GM18520 (cell line): Measurements from ENCODE around the gene TFE3.

Source experiments
- ATAC-seq: cut with Tn5 transposase; IDR thresholded peaks from one replicate; pipeline ENCODE4 v1.9.1; 2021; ENCODE audit not compliant: unreplicated experiment

TFE3 gene, protein sequence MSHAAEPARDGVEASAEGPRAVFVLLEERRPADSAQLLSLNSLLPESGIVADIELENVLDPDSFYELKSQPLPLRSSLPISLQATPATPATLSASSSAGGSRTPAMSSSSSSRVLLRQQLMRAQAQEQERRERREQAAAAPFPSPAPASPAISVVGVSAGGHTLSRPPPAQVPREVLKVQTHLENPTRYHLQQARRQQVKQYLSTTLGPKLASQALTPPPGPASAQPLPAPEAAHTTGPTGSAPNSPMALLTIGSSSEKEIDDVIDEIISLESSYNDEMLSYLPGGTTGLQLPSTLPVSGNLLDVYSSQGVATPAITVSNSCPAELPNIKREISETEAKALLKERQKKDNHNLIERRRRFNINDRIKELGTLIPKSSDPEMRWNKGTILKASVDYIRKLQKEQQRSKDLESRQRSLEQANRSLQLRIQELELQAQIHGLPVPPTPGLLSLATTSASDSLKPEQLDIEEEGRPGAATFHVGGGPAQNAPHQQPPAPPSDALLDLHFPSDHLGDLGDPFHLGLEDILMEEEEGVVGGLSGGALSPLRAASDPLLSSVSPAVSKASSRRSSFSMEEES

DNA sequence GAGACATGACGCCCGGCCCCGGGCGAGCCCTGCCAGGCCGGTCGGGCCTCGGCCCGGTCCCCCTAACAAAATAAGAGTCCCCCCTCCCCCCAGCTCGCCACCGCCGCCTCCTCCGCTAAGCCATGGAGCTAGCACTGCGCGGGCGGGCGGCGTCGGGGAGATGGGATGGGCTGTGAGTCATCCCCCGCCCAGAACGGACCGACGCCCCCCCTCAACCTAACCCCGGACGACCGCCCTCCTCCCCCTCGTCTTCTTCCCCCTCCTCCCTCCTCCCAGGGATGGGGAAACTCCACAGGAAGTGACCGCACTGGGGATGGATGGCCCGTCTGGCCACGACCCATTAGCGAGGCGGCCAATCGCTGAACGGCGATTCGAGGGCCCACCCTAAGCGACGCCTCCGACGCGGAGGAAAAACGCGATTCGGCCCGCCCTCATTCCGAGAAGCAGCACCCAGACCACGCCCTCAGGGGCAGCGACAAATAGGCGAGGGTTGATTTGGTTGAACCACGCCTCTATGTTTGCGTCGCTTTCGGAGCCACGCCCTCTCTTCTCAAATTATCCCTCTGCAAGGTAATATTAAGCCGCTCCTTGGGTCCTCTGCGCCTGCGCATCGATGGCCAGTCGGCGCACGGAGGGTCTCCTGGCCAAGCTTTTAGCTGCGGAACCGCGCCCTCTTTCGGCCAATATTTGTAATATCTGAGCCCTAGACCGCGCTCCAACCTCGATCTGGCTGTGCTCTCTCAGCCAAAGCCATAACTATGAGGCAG lies at the start of gene TFE3:
TFE3 (minus strand) TSS at position 138 of the 767 bp plus-strand sequence; CDS start at position 7, 131 bp downstream.
- peak; percentile 91 for ATAC-seq

DNA sequence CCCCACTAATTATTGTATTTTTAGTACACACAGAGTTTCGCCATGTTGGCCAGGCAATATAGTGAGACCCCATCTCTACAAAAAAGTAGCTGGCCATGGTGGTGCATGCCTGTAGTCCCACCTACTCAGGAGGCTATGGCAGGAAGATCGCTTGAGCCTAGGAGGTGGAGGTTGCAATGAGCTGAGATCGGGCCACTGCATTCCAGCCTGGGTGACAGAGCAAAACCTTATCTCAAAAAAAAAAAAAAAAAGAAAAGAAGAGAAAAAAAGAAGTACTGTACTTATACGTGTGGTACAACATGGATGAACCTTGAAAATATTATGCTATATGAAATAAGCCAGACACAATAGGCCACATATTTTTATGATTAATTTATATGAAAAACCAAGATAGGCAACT lies 46.4 kb upstream of the TFE3 start:
- no peak for ATAC-seq

DNA sequence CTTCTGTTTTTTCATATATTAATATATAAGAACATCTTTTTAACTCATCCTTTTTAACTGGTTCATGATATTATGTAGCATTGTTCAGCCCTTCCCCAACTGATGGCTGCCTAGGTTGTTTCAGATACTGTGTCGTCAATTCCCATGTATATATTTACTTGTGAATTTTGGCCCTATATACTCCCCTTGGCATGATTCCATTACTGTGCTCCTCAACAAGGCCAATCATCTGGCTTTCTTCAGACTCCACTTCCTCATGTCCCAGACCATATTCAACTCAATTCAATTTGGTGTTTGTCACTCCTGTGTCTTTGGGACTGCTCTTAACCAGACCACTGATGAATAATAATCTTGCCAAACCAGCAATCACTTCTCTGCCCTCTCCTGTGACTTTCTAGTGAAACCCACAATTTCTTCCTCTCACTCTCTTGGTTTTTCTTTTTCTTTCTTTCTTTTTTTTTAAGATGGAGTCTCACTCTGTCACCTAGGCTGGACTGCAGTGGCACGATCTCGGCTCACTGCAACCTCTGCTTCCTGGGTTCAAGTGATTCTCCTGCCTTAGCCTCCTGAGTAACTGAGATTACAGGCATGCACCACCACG lies 39.2 kb upstream of the TFE3 start:
- ATAC-seq = no peak

DNA sequence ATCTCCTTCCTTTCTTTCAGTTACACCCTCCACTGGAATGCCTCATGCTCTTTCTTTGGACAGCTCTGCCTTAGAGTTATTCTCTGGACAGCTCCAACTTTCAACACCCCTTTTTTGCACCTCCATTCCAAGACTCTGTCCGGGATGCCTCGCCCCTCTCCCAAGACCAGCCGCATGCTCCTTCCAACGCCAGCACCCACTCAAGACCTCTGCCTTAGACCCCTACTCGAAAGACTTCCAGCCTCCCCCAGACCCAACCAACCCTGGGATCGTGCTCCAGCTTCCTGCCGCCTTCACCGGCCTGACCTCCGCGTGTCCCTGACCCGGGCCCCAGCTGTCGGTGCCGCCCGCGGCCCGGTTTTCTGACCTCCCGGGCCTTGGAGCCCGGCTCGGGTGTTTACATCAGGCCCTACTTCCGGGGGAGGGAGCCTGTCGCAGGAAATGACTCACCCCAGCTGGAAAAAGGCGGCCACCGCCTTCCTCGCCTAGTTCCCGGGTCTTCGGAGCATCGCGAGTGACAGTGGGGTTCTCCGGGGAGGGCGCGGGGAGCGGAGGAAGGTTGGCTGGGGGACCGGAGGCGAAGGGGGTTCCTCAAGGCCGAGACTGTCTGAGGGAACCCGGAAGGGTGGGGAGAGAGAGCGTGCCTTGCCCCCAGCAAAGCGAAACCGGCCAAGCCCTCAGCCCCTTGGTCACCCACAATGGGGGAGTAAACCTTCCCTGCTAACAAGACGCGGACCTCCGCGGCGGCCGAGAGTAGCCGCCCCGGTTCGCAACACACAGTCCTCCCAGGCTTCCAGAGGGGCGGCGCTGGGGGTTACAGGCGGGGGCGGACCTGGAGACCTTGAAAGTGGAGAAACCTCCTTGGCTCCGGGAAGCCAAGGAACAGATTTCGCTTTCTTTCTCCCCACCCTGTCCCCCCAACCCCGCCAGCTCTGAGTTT lies 36.6 kb upstream of the TFE3 start, which contains the start of gene WDR45:
WDR45 (minus strand) TSS at position 399 of the 940 bp plus-strand sequence. CDS start 1,792 bp downstream, outside the sequence.
- ATAC-seq = no peak

DNA sequence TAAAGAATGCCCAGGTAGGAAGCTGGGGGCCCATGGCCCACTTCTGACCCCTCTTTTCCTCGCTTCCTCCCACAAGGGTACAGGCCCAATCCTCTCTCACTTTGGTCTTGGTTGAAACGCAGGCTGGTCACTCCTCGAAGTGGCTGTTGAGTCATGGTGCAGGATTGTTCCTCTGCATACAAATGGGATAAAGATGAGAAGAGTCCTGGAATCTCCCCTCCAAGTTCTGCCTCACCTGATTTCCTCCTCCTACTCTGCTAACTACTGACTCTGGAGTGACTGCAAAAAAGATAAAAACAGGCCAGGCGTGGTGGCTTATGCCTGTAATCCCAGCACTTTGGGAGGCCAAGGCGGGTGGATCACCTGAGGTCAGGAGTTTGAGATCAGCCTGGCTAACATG lies 34.8 kb upstream of the TFE3 start:
- ATAC-seq = no peak

DNA sequence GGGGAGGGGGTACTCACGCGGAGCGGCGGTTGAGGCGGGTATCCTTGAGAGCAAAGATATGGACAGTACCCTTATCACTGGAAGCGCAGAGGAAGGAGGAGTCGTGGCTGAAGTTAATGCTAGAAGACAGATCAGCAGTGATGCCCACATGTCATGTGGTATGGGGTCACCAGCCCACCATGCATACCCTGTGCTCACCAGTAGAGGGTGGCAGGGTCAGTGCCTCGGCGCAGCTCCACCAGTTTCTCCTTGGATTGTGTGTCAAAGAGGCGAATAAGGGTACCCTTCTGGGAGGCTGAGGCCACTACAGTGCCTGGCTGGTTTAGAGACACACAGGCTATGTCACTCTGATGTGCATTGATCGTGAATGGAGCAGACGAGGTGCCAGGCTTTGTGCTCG lies 32.2 kb upstream of the TFE3 start:
- ATAC-seq = no peak

DNA sequence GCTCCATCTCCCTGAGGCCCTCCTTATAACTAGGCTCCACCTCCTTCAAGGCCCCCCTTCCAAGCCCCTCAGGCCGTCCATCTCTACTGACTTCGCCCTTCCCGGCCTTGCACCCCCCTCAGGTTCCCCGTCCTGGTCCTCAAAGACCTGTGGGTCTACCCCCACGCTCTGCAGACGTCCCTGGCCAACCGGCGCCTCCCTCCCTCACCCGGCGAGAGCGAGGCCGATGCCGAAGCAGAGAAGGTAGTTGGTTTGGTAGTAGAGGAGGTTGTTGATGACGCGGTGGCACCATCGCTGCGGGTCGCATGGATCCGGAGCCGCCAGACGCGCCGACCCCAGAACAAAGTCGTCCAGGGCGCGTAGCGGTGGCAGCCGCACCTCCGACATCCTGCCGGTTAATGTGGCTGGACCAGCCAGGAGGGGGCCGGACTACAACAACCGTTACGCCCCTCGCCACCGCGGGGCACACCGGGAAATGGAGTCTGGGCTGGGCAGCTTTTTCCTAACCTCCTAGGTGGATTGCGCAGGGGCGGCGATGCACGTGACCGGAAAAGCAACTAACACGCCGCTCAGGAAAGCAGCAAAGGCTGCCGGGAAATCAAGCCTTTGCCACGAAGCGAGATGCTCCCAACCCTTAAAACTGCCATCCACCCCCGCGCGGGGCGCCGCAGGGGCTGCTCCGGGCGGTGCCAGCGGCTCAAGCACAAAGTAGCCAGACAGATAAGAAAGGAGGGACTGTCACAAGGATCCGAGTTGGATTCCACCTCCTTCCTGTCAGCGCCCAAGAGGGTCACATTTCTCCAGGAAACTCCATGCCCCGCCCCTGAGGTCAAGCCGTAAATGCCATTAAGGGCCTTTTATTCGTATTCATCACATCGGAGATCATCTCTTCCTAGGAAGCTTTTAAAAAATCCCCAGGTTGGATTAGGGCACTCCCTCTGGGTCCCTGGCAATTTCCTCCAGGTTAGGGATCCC lies 30.7 kb upstream of the TFE3 start, which contains the start of gene PRAF2:
PRAF2 (minus strand) TSS at position 402 of the 975 bp plus-strand sequence; CDS start at position 387, 15 bp downstream.
- peak; percentile 60 for ATAC-seq

DNA sequence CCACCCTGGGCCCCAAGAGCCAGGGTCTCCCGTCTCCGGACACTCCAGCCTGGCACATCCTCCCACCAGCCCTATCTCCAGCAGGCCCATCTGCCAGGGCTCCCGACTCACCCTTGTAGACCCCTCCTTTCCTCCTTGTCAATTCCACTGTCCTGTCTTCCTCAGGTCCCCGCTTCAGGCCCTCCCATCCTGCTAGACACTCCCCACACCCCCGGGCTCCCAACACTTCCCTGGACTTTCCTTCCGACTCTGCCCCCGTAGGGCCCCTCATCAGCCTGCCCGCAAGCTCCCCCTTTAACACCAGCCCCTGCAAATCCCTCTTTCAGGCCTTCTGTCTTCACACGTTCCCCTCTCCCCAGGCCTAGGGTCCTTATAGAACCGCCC lies 29.5 kb upstream of the TFE3 start:
- ATAC-seq = no peak

DNA sequence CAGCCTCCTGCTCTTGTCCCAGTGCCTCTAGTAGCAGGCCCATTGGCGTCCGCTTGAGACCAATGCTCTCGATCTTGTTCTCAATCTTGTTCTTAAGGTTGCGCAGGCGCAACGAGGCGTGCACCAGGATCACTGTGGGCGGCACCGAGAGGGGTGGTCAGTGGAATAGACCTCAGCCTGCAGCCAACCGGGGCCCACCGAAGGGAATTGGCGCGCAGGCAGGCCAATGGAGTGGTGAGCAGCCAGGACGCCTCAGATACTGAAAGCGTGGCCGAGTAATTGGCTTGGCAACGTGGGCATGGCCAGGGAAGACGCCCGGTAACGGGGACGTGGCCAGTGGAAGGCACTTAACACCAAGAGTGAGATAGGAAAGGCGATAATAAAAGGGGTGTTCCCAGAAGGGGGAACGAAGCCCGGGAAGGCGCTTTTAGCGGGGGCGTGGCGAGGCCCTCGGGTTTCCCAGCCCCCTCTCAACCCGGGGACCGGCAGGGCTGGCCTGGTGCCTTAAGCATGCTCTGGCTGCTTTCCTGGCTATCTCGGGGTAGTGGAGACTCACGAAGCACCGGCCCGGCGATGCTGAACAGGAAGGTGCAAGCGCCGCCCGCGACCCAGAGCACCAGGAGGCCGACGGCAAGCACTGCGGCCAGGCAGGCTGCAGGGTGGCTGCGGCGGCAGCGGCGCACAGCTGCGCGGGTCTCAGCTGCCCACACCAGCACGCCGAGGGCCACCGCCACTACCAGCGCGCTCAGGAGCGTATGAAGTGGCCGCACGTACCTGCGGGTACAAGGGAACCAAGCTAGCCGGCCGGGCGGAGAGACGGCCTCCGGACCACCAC lies 28.9 kb upstream of the TFE3 start:
- no peak for ATAC-seq

DNA sequence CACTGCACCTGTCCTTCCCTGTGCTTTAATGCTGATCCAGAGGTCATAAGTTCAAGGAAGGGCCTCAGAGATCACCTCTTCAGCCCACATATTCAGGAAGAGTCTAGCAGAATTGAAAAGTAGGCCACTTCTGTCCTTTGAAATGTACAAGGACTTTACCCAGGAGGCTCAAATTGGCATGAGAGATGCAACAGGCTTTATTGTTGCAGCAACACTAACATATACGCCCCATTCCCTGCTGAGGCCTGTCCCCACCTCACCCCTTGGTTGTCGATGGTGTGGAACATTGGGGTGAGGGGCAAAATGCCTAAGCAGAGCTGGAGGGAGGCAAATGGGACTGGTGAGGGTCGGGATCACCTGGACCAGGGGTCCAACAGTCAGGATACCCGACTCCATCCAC lies 27.8 kb upstream of the TFE3 start:
- no peak for ATAC-seq

DNA sequence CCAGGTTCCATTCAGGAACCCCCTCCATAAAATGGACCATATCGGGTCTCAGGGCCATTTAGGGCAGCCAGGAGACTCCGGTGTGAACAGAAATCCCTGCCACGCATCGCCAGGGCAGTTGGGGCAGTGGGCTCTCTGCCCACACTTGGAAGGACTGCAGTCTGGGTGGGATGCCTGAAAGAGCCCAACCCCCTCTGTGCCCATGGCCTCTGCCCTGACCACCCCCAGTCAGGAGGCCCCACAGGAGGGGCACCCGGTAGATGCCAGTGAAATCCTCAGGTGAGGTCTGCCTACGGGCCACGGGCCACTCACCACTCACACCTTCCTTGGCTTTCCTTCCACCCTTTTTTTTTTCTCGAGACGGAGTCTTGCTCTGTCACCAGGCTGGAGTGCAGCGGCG lies 25.9 kb upstream of the TFE3 start:
- no peak for ATAC-seq

DNA sequence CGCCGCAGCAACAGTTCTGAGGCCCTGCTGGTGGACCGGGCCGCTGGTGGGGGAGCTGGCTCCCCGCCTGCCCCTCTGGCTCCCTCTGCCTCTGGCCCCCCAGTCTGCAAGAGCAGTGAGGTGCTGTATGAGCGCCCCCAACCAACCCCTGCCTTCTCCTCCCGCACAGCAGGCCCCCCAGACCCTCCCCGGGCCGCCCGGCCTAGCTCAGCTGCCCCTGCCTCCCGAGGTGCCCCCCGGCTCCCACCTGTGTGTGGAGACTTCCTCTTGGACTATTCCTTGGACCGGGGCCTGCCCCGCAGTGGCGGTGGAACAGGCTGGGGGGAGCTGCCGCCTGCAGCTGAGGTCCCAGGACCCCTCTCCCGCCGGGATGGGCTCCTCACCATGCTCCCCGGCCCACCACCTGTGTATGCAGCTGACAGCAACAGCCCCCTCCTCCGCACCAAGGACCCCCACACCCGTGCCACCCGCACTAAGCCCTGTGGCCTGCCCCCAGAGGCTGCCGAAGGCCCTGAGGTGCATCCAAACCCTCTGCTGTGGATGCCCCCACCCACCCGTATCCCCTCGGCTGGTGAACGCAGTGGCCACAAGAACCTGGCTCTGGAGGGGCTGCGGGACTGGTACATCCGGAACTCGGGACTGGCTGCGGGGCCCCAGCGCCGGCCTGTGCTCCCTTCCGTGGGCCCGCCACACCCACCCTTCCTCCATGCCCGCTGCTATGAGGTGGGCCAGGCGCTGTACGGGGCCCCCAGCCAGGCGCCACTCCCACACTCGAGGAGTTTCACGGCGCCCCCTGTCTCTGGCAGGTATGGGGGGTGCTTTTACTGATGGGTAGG lies 24.3 kb upstream of the TFE3 start:
- no peak for ATAC-seq

DNA sequence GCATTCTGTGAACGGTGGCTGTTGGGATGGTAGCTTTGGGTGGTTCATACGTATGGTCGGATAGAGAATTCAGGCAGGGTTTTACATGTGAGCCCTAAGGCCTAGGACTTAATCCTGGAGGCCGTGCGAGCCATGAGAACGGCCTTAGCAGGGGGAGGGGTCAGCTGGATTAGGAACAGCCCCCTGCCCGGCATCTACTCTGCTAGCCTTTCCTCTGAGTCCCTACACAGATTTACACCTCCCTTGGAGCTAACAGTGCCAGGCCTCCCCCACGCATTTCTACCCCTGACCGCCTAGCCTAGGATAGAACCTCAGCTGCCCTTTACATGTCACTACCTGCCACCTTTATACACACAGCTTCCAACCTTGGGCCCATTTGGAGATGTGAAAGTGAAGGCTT lies 23.5 kb upstream of the TFE3 start:
- ATAC-seq = no peak

DNA sequence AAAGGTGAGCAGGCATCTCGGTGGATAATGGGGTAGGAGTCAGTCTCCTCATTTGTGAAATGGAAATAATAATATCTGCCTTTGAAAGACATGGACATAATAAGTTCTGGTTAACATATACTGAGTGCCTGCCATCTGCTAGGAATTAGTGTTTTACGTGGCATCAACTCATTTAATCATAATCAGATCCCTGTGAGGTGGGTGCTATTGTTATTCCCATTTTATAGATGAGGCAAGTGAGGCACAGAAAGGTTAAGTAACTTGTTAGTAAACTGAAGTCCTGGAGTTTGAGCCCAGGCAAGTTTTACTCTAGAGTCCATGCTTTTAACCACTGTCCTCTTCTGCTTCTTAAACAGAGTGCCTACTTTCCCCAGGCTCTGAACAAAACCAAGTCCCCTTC lies 23.1 kb upstream of the TFE3 start:
- no peak for ATAC-seq

DNA sequence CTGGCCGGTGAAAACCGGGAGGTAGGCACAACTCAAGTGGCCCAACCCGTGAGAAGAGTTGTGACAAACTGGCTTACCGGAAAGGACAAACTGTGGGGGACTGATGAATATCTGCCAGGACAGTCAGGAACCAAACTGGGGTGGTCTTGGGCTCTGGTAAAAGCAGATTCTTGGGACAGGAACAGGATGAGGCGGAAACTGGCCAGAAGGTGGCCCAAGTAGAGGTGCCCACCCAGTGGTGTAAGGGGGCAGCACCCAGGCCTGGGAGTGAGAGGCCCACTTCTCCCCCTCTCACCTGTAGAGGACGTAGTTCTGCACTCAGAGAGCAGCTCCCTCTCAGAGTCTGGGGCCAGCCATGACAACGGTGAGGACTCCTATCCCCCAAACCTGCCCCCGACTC lies 21.6 kb upstream of the TFE3 start:
- ATAC-seq = no peak

DNA sequence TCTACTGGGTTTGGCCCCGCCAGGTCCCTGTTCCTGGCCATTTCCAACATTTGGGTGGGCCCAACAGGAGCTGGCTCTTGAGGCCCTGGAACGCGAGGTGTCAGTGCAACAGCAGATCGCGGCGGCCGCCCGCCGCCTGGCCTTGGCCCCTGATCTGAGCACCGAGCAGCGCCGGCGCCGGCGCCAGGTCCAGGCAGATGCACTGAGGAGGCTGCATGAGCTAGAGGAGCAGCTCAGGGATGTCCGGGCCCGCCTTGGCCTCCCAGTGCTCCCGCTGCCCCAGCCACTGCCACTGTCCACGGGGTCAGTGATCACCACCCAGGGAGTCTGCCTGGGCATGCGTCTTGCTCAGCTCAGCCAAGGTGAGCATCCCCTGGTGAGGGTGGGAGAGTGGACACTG lies 21.1 kb upstream of the TFE3 start:
- no peak for ATAC-seq

DNA sequence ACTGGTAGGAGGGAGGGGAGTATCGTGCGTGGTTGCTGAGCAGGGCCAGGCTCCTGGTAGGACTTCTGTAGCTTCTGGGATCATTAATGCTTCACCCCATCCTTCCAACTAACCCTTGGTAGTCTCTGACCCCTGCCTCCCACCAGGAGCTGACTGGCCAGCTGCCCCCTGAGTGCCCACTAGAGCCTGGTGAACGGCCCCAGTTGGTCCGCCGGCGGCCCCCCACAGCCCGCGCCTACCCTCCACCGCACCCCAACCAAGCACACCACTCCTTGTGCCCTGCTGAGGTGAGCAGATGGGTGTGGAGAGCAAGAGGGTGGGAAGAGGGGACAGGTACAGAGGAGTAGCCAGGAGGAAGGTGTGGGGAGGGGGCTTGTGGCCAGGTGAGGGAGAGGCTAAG lies 20.6 kb upstream of the TFE3 start:
- no peak for ATAC-seq
